Panc1 (cell line): ENCODE measurements around the gene FAM20B.

Source experiments
- CTCF ChIP-seq: fragments of 450-650 bp; IDR thresholded peaks from 2 replicates; pipeline ENCODE4 v1.5.1; 2017; ENCODE audit warnings: mild to moderate bottlenecking
- POLR2AphosphoS5 ChIP-seq: IDR thresholded peaks from 2 replicates; pipeline ENCODE4 v1.6.1; 2012; ENCODE audit warnings: mild to moderate bottlenecking, low read depth, low read length, moderate library complexity
- REST ChIP-seq, 2 experiments: IDR thresholded peaks; 2 replicates each; pipeline ENCODE4 v1.6.1; 2011 to 2012; ENCODE audit warnings: low read depth in 2 of 2, control low read depth in 1 of 2, low read length in 1 of 2, mild to moderate bottlenecking in 1 of 2, moderate library complexity in 1 of 2; ENCODE audit not compliant: insufficient read depth in 1 of 2

- TF ChIP-seq CTCF (no peak), REST (IDR thresholded peaks at IDR 0.05; ENCODE audit: insufficient read depth in 1 of 2, low read depth in 2 of 2, low read length in 1 of 2) (no peak), POLR2AphosphoS5 (no peak)
These were observed 30.2 kb downstream of the FAM20B start for GRCh38 chr1:179055937-179056336.
